ENCODE results near the gene SNRPD3.

GRCh38 chr22:24585927-24586546 is 30.2 kb downstream of the SNRPD3 start:
- TF ChIP-seq CTCF (IDR thresholded peaks at IDR 0.05) = no peak
- TF ChIP-seq POLR2A (IDR thresholded peaks at IDR 0.05) = no peak
- no peak for TF ChIP-seq POLR2AphosphoS5 (IDR thresholded peaks at IDR 0.05)

Data from prostate gland (tissue), 2 donors.